ENCODE measurements around the gene PADI1.

PADI1 gene

DNA sequence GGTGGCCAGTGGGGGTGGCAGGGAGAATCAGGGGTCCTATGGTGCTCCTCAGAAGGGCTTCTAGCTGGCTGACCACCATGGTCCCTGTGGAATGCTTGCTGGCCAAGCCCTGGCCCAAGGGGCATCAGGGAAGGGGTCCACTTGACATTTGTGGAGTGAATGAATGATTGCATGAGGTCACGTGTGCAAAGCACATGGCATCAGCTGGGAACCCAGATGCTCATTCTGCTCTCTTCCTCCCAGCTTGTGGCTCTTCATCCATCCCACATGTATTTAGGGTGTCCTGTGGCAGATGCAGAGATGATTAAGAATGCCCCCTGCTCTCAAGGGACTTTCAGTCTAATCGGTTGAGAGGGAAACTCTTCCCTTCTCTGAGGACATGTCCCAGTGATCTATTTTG is 76.0 kb downstream of the PADI1 start:
- TF ChIP-seq, protein P1, sequence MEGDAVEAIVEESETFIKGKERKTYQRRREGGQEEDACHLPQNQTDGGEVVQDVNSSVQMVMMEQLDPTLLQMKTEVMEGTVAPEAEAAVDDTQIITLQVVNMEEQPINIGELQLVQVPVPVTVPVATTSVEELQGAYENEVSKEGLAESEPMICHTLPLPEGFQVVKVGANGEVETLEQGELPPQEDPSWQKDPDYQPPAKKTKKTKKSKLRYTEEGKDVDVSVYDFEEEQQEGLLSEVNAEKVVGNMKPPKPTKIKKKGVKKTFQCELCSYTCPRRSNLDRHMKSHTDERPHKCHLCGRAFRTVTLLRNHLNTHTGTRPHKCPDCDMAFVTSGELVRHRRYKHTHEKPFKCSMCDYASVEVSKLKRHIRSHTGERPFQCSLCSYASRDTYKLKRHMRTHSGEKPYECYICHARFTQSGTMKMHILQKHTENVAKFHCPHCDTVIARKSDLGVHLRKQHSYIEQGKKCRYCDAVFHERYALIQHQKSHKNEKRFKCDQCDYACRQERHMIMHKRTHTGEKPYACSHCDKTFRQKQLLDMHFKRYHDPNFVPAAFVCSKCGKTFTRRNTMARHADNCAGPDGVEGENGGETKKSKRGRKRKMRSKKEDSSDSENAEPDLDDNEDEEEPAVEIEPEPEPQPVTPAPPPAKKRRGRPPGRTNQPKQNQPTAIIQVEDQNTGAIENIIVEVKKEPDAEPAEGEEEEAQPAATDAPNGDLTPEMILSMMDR (IDR thresholded peaks at IDR 0.05; ENCODE audit: insufficient read depth, low read length, poor library complexity, severe bottlenecking), result no peak
- Histone ChIP-seq H3K27me3 (replicated peaks; ENCODE audit: control insufficient read depth, insufficient read depth, low read length) (no peaks in the 10 kb centered on the region; the same call in none of the 2 replicates), H3K4me3 (replicated peaks; ENCODE audit: low read depth, low read length) (no peak overlapping the region), H3K36me3 (ENCODE audit: control insufficient read depth, insufficient read depth, low read length) (no peaks in the 10 kb centered on the region)
- DNase-seq (ENCODE audit: extremely low read depth, insufficient read length), result no peak

DNA sequence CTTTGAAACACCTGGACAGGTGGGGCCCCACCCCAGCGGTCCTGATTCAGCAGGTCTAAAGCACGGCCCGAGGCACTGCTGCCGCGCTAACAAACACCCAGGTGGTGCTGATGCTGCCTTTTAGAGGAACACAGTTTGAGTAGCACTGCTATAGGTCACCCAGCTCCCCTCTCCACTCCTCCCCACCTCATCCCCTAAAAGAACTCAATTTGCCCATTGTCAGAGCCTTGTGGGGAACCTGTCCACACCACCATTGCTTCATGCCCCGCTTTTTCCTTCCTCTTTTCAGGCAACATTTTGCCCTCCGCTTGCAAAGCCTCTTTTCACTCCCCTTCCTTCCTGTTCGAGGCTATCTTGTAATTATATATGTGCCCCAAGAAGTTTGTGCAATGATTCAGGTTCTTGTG is 76.8 kb downstream of the PADI1 start:
- Histone ChIP-seq H3K36me3 (ENCODE audit: control insufficient read depth, insufficient read depth, low read length) (no peaks in the 10 kb centered on the region), H3K27me3 (replicated peaks; ENCODE audit: control insufficient read depth, insufficient read depth, low read length) (no peaks in the 10 kb centered on the region; the same call in none of the 2 replicates), H3K4me3 (replicated peaks; ENCODE audit: low read depth, low read length) (no peak overlapping the region)
- DNase-seq (ENCODE audit: extremely low read depth, insufficient read length), result no peak
- TF ChIP-seq, protein P1 (IDR thresholded peaks at IDR 0.05; ENCODE audit: insufficient read depth, low read length, poor library complexity, severe bottlenecking), result no peak

DNA sequence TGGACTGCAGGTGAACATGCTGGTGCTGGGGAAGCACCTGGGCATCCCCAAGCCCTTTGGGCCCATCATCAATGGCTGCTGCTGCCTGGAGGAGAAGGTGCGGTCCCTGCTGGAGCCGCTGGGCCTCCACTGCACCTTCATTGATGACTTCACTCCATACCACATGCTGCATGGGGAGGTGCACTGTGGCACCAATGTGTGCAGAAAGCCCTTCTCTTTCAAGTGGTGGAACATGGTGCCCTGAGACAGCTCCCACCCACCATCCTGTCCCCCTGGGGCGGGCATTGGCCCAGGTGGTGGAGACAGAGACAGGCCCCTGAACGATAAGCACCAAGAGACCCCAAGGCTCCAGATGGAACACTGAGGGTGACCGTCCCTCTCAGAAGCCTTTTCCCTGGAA is 77.9 kb downstream of the PADI1 start:
- no peaks in the 10 kb centered on the region for H3K36me3 ChIP-seq (ENCODE audit: control insufficient read depth, insufficient read depth, low read length)
- no peak for DNase-seq (ENCODE audit: extremely low read depth, insufficient read length)
- TF ChIP-seq, protein P1 (IDR thresholded peaks at IDR 0.05; ENCODE audit: insufficient read depth, low read length, poor library complexity, severe bottlenecking), result no peak
- no peaks in the 10 kb centered on the region; the same call in none of the 2 replicates for H3K27me3 ChIP-seq (replicated peaks; ENCODE audit: control insufficient read depth, insufficient read depth, low read length)
- no peak overlapping the region for H3K4me3 ChIP-seq (replicated peaks; ENCODE audit: low read depth, low read length)

DNA sequence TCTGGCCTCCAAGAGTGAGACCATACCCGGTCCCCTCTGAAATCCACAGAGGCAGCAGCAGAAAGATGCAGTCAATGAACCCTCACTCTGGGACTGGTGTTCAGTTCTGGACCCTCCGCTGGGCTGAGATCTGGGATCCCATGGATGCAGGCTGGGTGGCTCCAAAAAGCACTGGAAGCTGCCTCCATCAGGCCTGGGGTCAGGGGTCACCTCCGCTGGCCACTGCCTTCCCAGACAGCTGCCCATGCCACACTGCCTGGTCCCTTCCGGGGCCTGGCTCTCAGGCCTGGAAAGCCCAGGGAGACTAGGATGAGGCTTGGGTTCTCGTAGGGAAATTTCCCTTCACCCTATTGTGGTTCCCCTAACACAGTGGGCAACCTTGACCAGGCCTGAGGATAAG is 81.7 kb downstream of the PADI1 start:
- TF ChIP-seq, protein P1 (IDR thresholded peaks at IDR 0.05; ENCODE audit: insufficient read depth, low read length, poor library complexity, severe bottlenecking), result no peak
- no peak for DNase-seq (ENCODE audit: extremely low read depth, insufficient read length)
- Histone ChIP-seq H3K36me3 (ENCODE audit: control insufficient read depth, insufficient read depth, low read length) (no peaks in the 10 kb centered on the region), H3K4me3 (replicated peaks; ENCODE audit: low read depth, low read length) (no peak overlapping the region), H3K27me3 (replicated peaks; ENCODE audit: control insufficient read depth, insufficient read depth, low read length) (no peaks in the 10 kb centered on the region; the same call in none of the 2 replicates)

DNA sequence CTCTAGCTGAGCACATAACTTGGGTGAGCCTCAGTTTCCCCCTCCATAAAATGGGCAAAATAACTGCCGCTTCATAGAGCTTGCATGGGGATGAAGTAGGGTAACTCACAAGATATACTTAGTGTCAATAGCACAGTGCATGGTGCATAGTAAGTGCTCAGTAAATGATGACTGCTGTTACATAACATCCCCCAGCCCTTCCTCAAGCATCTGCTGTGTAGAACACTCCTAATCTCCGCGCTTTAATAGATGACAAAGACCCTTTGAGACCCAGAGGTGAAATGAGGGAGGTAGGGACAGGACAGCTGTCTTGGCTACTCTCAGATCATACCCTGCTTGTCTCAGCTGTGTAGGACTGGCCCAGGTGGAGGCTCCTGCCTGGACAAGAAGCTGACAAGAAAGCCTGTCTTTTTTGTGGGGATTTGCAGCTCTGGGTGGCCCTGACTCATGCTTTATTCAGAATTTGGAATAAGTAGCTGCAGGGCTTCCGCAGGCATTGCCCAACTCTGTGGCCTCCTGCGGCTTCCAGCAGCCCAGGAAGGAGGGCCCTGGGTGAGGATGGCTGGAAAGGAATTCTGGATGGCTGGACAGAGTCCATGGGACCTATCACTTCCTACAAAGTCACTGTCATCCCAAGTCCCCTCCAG is 82.3 kb downstream of the PADI1 start:
- no peaks in the 10 kb centered on the region for H3K36me3 ChIP-seq (ENCODE audit: control insufficient read depth, insufficient read depth, low read length)
- DNase-seq (ENCODE audit: extremely low read depth, insufficient read length), result no peak
- TF ChIP-seq, protein P1 (IDR thresholded peaks at IDR 0.05; ENCODE audit: insufficient read depth, low read length, poor library complexity, severe bottlenecking), result no peak
- H3K27me3 ChIP-seq (replicated peaks; ENCODE audit: control insufficient read depth, insufficient read depth, low read length), result no peaks in the 10 kb centered on the region; the same call in none of the 2 replicates
- H3K4me3 ChIP-seq (replicated peaks; ENCODE audit: low read depth, low read length), result no peak overlapping the region
